GM21737 (cell line): Measurements from ENCODE around the gene MAGI3.

ENCODE experiments used
- ATAC-seq: cut with Tn5 transposase; IDR thresholded peaks from one replicate; pipeline ENCODE4 v1.9.1; 2021; ENCODE audit warnings: mild to moderate bottlenecking, moderate library complexity; ENCODE audit not compliant: unreplicated experiment

MAGI3 gene

DNA sequence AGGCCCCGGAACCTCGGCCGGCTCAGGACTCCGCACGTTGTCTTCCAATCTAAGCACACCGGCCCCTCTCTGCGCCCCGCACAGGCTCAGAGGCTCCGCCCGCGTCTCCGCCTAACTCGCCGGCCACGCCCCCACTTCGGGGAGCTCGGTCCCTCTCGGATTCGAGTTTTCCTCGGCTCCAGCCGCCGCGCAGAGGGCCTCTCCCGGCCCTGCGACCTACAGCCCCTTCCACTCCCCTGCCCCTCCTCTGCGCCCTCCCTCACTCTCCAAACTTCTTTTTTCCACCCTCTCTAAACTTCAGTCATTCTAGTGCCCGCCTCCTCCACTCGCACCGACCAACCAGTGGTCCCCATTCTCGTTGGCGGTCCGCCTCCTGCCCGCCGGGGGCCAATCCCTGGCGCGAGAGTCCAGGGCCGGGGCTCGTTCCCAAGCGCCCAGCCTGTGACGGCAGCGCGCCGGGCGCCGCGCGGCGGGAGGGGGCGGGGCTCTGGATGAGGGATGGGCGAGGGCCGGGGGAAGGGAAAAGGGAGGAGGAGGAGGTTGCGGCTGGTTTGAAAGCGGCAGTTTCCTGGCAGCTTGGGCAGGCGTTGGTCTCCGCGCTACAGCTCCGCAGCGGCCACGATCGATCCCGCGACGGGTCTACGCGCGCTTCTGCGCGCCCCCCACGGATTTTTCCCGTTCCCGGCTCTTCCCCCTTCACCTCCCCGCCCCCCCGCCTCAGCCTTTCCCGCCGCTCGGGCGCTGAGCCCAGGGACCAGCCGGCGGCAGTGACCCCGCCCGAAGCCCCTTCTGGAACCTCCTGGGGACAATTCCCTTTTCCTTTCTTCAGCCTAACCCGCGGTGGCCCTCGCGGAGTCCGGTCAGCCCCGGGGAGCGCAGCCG is at the start of gene MAGI3:
TSS of gene MAGI3 (plus strand) at position 563 of the 882 bp plus-strand sequence. CDS start 519 bp downstream, outside the sequence.
- peak; percentile 100 for ATAC-seq

DNA sequence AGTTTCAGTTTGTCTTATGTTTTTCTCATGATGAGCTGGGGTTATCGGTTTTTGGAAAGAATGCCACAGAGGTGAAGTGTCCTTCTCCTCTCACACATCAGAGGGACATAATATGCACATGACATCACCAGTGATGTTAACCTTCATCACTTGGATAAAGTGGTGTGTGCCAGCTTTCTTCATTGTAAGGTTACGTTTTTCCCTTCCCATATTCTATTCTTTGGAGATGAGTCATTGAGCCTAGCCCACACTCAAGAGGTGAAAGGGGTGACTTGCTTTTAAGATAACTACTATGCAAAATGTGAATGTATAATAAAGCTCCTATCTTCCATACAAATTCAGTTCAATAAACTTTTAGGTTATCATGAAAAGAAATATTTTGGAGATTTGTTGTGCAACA is 36.7 kb upstream of the MAGI3 start:
- no peak for ATAC-seq

DNA sequence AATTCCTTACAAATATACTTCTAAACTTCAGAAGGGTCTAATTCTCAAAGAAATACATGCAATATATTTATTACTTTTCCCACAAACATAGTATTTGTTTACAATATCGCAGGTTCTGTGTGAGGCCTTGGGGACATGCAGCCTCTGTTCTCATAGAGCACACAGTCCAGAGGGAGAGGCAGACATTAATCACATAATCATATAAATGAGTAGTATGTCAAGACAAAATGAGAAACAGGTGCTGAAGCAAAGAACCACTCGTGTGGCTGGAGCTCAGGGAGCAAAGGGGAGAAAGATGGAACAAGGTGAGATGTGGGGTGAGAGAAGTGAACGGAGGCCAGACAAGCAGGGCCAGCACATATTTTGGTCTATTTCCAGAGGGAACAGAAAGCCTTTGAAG is 26.4 kb upstream of the MAGI3 start:
- no peak for ATAC-seq

DNA sequence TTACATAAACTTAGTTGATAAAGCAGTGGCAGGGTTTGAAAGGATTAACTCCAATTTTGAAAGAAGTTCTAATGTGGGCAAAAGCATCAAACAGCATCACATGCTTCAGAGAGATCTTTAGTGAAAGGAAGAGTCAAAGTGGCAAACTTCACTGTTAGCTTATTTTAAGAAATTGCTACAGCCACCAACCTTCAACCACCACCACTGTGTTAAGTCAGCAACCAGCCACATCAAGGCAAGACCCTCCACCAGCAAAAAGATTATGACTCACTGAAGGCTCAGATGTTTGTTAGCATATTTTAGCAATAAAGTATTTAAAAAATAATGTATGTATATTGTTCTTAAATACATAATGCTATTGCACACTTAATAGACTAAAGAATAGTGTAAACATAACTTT is 21.3 kb upstream of the MAGI3 start:
- no peak for ATAC-seq

DNA sequence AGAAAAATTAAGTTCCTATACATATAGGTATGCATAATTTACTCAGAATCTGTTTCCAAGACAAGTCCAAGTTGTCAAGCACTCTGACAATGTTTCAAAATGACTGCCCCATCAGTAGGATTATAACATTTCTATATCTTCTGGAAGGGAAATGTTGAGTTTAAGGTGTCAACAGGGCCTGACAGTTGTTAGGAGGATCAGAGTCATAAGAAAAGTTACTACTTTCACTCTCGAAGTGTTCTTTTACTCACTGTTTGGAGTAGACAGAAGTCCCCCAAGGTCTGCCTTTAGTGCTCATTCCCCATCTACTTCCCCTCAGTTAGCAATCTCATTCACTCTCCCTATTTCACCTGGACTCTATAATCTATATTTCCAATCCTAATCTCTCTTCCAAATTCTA is 20.6 kb upstream of the MAGI3 start:
- no peak for ATAC-seq

DNA sequence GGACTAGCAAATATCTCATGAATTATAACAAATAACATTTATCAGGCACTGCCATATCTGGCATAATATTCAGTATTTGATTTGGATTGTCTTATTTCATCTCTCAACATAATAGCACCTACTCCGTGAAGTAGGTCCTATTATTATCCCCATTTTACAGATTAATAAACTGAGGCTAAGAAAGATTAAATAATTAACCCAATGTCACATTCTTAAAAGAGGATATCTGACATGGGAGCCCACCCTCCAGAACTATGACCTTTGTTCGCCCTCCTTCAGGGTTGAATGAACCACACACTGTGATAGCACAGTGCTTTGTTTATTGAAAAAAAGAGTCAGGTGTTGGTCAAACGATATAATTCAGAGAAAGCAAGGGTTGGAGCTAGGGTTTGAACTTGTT is 19.4 kb upstream of the MAGI3 start:
- no peak for ATAC-seq

DNA sequence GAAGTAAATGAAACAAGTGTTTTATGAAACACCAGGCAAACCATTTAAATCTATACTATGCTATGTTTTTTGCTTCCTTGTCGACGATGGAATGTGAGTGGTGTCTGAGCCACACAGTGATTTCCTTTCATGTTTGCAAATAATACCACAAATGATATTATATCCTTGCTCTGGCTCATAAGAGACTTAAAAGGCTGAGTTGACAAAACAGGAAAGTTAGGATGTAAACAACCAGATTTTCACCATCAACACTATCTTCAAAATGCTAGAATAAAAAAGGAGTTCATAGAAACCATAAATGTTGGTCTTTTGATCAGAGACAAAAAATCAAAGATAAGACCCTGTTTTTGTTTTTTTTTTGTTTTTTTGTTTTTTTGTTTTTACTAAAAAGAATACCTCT is 17.8 kb upstream of the MAGI3 start:
- ATAC-seq, result no peak

DNA sequence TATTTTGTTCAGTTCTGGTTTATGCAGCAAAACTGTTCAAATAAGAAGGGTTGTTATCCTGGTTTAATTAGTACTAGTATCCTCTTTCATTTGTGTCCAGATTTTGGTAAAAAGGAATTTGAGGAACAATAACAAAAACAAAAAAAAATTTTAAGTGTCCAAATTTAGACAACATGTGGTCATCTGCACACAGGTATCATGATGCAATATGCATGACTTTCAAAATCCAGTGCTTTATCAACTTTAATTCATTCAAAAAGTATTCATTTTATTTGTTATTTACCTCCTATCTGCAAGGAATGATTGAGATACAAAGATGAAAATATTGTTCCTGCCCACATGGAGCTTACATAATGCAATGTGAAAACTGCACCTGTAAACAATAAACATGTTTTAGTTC is 16.7 kb upstream of the MAGI3 start:
- ATAC-seq, result no peak

DNA sequence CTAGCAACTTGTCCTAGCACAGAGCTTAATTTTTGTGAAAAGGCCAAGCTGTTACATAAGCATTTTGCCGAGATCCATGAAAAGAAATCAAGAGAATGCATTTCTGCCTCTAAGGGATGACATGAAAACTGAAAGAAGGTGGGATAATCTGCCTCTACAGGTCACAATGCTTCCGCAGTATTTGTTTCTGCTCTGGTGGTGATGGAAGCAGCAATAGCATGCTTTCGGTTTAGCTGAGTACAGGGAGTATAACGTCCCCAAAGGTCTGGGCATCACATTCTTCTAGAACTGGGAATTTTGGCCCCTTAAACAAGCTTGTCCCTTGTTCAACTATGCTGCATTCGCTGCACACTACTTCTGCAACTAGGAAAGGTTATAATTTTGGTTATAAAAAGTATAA is 14.4 kb upstream of the MAGI3 start:
- no peak for ATAC-seq

DNA sequence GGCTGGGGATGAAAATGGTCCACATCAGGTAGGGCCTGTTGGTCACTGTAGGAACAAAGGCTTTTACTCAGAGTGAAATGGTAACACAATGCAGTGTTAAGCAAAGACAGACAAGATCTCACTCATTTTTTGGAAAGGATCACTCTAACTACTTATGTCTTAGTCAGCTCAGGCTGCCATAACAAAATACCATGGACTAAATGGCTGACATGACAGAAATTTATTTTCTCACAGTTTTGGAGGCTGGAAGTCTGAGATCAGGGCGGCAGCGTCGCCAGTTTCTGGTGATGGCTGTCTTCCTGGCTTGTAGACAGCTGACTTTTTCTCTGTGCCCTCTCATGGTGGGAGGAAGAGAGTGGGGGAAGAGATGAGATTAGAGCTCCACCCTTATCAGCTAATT is 10.2 kb upstream of the MAGI3 start:
- no peak for ATAC-seq

DNA sequence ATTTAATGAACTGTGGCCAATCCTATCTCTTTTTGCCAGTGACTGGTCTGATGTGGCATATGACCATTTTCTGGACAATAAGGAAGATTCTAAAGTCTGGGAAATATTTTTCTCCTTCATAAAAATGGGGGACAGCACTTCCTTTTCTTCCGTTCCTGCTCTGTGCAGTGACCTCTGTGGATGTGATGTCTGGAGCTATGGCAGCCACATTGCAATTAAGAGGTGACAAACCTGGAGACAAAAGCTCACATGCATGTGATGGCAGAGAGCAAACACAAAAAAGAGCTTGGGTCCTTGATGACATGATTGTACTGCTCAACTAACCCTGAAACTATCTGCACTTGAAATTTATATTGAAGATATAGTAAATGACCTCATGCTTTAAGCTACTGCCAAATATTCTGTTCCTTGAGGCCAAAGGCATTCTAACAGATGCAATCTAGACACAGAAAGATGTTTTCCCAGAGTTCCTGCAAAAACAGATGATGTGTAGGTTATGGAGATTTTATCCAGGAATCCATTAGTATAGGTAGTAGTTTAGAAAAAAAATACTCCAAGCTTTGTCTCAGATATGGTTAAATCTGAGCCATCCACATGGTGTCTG is 2.2 kb upstream of the MAGI3 start:
- ATAC-seq, result no peak

DNA sequence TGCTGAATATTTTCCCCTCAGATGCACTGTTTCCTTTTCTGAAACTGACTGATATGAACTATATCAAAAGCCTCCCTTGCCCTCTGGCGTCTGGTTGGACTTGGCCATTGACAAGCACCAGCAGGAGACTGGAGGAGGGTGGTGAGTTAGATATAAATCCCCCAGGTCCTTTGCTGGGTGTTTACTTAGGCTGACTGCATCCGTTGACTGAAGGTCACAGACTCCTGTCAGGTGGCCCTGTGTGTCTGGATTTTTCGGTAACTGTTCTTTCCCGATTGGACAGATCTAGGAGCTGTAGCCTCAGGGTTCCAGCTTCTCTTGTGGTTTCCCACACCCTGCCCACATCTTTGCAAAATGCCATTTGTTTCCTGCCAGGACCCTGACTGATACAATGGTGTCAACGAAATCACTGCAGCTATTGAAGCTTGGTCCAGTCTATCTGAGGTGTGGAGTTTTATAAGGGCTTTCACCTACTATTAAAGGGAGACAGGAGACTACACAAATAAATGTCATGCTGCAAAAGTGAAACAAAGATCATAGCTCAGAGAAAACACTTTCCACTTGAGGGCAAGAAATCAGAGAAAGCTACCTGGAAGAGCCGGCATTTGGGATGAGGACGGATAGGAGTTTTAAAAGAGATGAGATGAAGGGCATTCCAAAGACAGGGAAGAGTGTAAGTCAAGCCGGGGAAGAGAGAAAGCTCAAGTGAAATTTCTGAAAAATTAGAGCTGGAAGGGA is 1.5 kb upstream of the MAGI3 start:
- no peak for ATAC-seq

DNA sequence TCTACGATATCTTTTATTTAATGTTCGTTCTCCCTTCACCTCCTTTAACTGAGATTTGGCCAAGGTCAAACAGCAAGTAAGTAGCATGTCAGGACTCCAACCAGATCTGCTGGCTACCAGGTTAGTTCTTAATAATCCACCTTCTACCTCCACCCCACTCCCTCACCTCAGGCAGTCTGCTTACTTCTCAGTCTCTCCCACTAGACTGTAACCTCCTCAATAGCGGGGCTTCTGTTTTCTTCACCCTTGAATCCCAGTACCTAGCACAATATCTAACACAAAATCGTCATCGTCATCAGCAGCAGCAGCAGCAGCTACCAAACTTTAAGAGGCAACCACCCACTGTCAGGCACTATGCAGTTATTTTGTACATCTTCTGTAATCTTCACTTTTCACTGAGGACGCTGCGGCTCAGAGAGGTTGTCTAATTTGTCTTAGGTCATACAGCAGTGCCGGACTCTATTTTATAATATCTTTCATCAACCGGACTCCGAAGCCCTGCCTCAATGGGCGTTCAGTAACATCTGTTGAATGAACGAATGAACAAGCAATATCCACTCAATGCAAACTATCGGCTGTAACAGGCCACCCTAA is 859 bp upstream of the MAGI3 start:
- no peak for ATAC-seq

DNA sequence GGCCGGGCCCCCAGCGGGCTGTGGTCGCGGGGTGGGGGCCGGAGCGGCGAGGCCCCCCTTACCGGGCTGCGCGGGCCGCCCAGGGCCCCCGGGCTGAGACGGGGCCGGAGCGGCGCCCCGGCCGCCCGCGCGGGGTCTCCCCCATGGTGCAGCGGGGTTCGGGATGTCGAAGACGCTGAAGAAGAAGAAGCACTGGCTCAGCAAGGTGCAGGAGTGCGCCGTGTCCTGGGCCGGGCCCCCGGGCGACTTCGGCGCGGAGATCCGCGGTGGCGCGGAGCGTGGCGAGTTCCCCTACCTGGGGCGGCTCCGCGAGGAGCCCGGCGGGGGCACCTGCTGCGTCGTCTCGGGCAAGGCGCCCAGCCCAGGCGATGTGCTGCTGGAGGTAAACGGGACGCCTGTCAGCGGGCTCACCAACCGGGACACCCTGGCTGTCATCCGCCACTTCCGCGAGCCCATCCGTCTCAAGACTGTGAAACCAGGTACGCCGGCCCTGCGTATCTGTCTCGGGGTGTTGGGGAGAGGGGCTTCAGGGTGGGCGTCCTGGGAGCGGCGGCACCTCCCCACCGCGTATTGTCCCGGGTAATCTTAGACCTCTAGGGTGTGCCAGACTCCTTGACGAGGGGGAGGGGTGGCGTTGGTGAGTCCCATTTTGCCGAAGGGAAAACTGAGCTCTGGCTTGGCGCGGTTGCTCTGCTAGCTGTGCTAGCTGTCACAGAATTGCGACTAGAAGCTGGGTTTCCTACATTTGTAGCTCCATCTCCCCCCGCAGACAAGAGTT is 745 bp downstream of the MAGI3 start:
- ATAC-seq, result no peak

DNA sequence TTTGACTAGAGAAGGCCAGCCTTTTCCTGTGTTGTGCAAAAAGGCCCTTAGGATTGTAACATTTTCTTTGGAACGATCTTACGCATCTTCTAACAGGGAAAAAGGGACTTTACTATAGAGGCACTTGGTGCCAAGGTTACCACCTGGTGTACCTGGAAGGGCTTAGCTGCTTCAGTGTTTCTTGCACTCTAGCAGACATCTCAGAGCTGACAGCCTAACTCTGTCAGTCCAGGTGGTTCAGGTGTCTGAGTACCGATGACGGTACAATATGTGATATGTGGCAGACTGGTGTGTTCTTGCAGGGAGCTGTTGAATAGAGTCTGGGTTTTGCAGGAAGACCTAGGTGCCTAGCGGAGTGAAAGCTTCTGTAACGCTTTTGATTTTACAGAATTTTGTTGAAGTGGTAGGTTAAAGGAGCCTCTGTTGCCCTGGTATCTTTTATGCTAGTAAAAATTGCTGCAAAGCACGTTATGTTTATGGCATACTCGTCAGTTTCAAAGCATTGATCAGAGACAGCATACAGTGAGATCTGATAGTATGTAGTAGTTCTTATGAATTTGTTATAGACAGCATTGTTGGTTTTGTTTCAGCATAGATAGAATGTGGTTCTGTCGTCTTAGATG is 1.4 kb downstream of the MAGI3 start:
- ATAC-seq, result no peak

DNA sequence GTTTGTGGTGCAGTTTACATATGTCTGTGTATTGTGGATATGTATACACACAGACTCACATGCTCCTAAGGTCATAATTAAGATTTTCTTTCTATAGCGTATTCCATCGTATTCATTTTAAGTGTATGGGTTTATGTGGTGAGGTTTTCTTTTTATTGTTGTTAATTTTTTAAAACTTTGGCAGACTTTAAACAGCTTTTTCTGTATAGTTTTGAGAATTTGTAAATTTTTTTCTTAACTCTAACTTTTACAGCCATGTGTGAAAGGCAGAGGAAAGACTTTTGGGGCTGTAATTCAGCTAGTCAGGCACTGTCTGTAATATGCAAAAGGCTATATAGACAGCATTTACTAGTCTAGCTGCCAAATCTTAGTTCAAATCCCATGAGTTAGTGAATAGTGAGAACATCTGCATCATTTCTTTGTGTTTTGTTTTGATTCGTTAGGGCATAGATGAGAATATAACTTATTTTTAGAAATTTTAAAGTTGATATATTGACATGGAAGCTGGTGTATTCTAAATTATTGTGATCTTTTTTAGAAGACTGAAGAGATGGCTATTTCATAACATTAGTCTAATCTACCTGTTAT is 2.3 kb downstream of the MAGI3 start:
- ATAC-seq, result no peak

DNA sequence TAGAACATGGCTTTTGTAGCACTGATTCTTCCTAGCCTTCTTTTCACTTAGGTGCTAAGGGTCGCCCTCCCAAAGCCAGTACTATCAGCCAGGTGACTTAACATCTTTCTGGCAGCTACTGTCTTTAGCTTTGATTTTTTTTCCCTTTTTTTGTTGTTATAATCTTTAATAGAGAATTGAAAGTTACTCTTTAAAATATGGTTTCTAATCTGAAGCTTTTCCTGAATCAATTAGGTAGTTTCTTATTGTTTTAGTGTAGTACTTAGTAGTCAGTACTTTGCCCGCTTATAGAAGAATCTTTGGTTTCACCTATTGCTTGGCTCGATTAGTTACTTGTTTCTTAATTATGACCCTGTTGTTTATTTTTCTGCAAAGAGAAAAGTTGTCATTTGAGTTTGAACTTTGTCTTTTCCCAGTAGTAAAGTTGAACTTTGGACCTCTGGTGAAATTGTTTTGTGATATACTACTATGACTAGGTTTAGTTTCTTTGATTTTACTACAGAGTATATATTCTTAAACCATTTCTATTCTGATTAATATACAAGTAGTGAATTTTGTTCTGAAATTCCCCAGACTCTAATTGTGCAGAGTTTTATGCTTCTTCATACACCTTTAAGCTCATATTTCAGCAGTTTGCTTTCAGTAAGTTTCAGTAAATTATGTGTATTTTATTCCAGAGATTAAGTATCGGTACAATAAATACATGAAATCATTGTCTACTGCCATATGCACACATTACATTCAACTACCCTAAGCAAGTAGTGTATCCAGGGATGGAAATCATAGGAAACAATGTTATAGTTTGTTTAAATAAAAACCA is 3.9 kb downstream of the MAGI3 start:
- ATAC-seq, result no peak

DNA sequence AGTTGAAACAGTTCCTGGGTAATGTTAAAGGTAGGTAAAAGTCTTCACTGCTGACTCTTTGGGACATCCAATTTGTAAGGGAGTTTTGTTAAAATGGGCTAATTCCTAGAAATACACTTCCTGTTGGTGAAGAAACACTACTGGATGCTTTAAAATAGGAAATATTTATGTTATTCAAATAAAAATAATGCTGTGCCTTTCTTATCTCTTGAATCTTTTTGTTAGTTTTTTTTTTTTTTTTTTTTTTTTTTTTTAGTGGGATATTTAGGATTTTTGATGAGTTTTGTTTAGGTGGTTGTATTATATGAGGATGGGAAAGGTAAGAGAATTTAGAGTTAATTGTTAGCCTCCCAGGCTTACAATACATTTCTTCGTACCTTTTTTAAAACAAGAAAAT is 4.5 kb downstream of the MAGI3 start:
- ATAC-seq, result no peak

DNA sequence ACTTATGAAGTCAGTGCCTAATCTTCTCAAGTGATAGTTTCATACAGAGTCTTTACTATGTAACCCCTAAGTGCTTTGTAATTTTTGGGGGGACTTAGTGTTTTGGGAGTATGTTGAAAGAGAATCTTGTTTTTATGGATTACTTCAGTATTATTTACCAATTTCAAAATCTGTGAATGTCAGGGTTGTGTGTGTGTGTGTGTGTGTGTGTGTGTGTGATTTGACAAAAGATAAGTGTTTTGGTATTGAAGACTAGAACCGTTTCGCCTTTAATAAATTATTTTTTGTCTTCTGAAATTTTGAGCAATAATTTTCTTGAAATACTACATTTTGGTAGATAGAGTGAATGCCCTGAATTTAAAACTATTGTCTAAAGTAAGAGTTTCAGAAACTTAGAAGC is 5.8 kb downstream of the MAGI3 start:
- no peak for ATAC-seq
